ENCODE measurements around the gene ANKZF1.

The ANKZF1 gene

GRCh38 chr2:219207884-219208740, 21.5 kb upstream of the ANKZF1 start:
- DNase-seq: no peak

GRCh38 chr2:219209236-219210195, 20.1 kb upstream of the ANKZF1 start:
- DNase-seq: no peak

GRCh38 chr2:219210196-219210885, 19.3 kb upstream of the ANKZF1 start:
- no peak for DNase-seq

DNA sequence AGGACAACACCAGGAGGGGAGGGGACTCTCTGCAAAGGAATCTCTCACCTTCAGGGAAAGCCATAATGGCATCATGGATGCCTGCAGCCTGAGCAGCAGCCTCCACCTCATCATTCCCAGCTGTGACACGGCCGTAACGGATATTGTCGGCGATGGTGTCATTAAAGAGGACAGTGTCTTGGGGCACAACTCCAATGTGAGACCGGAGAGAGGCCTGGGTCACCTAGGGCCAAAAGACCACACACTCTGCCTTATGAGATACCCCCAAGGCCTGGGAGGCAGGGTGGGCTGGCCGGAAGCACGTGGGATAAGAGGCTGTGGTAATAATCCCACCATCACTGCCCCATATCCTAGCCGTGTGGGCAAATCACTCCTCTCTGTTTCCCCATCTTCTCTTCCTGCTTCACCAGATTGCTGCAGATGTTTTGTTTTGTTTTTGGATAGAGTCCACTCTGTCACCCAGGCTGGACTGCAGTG, 18.7 kb upstream of the ANKZF1 start:
- DNase-seq: no peak

DNA sequence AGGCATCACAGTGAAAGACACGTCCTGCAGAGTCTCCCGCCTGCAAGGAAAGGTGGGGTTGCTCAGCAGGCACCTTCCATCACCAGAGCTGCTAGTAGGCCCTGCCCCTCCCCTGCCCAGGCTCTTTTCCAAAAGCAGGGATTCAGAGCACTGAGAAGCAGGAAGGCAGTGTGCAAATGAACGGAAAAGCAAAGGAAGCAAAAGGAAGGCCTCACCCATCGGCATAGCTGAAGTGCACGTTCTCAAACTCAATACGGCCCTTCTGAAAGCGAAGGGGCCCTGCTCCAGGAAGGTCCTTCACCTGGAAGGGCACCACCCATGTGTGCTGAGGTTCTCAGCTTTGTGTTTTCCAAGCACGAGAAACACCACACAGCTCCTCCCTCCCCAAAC, 16.6 kb upstream of the ANKZF1 start:
- DNase-seq: no peak

DNA sequence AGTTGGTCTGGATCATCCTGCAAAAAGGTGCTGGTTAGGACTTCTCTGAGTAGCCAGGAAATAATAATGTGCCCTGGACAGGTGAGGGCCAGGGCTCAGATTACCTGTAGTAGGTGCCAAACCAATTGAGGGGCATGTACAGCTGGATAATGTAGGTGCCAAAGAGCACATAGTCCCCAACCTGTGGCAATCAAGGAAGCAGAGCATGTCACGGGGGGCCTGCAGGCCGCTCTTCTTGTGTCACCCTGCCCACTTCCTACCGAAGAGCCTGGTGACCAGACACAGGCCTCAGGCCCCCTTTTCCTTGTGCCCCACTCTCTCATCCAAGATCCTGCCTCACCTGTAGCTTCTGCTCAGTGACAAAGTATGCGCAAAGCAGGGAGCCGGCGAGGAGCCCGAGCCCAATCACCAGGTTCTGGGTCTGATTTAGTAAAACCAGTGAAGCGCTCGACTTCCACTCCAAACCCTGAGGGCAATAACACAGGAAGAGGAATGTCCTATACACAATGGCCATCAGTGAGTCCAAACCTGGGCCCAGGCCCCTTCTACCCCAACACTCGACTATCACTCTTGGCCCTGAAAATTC, 16.0 kb upstream of the ANKZF1 start:
- DNase-seq: no peak

DNA sequence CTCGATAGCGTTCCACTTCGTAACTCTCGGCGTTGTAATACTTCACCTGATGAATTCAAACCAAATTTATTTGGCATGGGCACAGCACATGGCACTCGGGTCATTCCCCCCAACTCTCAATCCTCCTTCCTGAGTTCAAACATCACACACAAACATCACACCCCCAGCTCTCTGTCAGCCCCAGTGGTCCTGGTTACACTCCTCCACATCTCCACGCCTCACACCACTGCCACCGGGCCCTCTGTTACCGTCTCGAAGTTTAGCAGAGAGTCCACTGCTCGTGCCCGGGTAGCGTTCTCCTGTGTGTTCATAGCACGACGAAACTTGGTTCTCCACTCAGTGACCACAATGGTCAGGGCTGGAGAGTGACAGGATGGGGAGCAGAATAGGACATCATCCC, 15.5 kb upstream of the ANKZF1 start:
- DNase-seq: no peak

GRCh38 chr2:219214786-219215185, 14.8 kb upstream of the ANKZF1 start:
- DNase-seq: no peak

DNA sequence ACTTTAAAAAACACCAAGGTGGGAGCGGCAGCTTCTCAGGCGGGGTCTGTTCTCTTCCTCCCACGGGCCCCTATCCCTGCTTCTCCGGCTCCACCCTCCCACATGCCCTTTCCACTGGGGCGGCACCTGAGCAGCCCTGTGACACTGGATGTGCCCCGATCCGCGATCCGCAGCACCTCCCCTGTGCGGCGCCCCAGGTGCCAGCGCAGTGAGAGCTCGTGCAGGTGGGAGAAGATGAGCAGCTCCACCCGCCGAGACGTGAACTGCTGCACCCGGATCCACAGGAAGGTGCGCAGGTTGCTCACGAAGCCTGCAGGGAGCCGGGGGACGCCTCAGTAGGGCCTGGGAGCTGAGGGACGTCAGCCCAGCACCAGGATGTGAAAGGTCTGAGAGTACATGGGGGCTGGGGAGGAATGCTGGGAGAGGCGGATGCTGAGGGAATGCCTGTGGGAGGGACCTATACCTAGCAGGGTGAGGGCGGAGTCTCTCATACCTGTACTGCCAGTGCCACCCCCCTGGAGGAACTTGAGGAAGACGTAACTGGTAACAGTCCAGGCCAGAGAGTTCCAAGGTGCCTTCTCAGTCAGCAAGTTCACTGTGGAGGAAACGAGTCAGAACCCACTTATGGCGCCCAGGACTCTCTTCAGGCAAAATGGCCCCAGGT, 13.6 kb upstream of the ANKZF1 start:
- DNase-seq: no peak

DNA sequence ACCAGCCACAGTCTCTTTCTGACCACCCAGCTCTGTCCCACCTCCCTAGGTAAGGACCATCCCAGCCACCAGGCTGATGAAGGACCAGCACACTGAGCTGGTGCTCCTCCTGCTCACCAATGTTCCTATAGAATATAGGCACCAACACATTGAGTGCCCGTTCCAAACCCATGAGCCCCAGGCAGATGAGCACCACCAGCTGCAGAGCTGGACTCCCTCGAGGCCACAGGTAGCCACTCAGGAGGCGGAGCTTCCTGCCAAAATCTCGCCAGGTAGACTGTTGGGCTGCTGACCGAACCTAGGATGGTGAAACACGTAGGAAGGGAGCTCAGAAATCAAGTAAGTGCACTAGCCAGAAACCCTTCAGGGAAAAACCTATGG, 13.1 kb upstream of the ANKZF1 start:
- DNase-seq: no peak

DNA sequence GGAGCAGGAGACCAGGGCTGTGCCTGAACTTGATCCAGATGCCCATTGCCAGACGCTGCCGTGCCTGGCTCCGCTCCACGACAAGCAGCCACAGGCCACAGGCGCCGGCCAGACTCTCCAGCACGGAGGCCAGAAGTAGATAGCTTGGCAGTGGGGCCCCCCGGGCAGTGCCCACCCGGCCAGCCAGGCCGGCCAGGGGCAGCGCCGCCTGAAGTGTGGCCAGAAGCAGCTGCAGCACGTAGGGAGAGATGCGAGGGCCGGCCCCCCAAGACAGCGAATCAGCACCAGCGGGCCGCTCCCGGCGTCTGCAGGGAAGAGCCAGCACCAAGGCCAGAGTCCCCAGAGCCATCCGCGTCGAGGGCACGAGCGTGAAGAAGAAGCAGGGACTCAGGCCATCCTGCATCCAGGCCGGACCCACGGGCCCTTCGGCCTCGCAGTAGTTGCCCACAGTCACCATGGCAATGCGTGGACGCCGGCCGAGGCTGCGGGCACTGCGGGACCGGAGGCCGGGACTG, 11.3 kb upstream of the ANKZF1 start:
- peak; percentile 85 for DNase-seq

DNA sequence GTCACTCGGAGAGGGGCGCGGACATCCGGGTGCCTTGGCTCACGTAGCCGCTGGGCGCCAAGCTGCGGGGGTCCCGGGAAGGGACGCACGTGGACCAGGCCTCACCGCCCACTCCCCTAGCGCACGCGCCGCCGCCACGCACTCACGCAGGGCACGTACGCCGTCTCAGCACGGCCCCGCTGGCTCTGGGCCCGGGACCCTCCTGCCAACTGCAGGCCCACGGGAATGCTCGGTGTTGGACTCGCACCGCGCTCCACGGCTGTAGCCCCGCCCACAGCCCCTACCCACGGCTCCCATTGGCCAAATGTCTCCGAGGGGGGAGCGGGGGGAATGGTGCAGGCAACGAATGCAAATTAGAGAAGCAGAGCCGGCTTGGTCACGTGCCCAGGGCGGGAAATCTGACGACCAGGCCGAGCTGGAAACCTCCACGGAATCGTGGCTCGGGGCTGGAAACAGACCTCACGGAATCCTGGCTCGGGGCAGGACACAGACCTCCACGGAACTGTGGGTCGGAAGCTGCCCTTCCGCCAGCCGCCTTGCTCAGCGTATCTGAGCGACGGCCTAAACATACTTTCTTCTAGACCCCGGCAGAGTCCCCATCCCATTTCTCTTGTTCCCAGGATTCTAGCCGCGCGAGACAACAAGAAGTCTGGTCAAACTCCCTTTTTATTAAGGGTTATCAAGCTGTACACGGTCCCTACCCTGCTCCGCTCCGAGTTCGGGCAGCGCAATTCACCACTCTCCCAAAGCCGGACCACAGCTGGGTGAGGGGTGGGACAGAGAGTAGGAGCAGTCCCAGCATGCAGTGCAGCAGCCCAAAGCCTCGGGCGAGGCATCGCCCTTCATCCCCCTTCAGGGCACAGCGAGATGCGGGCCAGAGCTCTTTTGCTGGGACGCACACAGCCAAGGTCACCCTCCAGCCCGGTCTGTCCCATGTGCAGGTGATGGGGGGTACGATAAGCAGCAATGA, 10.6 kb upstream of the ANKZF1 start, which contains the start of gene ABCB6:
TSS of gene ABCB6 (minus strand) at position 227 of the 970 bp plus-strand sequence. CDS start 285 bp downstream, outside the sequence.
- DNase-seq: peak; percentile 99

GRCh38 chr2:219219784-219220532, 9.6 kb upstream of the ANKZF1 start:
- DNase-seq: no peak

DNA sequence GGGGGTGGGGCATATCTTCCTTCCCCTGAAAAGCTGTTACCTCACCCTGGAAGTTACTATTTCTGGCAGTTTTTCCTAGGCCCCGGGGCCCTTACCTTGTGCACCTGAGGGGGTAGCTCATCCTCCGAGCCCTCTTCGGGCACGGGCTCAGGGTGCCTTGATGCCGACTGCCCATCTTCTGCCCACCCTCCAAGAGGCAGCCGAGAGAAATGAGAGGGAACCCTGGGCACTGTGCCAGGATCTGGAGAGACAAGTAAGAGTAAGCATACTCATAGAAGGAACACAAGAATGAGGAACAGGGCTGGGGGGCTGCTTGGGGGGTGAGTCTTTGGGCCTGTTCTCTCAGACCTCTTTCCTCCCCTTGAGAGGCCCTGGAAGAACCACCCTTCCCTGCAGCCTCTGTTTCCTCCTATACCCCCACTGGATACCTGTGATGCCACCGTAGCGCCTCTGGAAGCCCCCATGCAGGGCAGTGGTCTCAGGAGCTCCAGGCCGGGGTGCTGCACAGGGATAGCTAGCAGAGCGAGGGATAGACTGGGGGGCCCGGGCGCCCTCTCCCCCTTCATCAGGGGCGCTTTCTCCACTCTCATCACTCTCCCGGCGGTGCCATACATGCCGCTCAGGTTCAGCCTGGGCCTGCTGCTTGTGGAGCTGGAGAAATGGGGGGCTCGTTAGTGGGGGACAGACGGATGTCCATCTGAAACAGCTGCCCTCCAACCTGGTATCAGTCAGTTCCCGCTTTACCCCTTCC, 8.8 kb upstream of the ANKZF1 start:
- no peak for DNase-seq

DNA sequence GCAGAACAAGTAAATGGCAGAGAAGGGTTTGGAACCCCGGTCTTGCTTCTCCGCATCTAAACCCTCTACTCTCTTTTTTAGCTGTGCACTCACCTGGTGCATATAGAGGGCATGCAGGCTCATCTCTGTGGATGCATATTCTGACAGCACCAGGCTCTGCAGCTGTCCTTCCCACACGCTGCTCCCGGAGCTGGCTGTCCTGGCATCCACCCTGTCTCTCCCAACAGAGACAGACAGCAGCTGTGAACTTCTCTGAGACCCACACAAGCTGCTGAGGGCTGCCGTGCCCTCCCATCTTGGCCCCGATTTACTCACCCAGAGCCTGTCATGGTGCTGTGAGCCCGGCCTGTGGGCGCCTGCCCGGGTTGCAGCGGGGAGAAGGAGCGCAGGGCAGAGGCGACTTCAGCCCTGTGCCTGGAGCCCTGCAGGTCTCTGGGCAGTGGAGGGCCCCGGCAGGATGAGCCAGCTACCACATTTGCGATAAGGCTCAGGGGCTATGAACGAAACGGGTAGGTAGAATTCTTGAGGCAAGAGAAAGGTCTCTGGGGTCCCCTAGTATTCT, 7.6 kb upstream of the ANKZF1 start:
- no peak for DNase-seq

GRCh38 chr2:219223831-219224610, 5.6 kb upstream of the ANKZF1 start:
- DNase-seq: no peak

- no peak for DNase-seq
Measured at GRCh38 chr2:219225350-219225749, 4.3 kb upstream of the ANKZF1 start.
